Liver (tissue), 3 donors: ENCODE measurements around the gene PBLD.

Source experiments
- ATF3 ChIP-seq: IDR thresholded peaks from 2 replicates; pipeline ENCODE4 v1.6.1; 2016; ENCODE audit warnings: antibody characterized with exemption
- CTCF ChIP-seq: fragments of 150-350 bp; IDR thresholded peaks from 2 replicates; pipeline ENCODE4 v1.5.1; 2017; ENCODE audit warnings: improper control_type of control experiment, low read depth, low read length; ENCODE audit not compliant: missing input control
- EGR1 ChIP-seq, 2 donors: IDR thresholded peaks; 2 replicates each; pipeline ENCODE4 v1.6.1; 2016 to 2018; ENCODE audit warnings: antibody characterized with exemption in 2 of 2, low read depth in 2 of 2
- donor health status: healthy.
- donor health status: healthy.

- TF ChIP-seq CTCF (no peak), ATF3 (no peak), EGR1 (IDR thresholded peaks at IDR 0.05; ENCODE audit: low read depth in 2 of 2) (no peak)
Measured at GRCh38 chr10:68284062-68285001, 48.4 kb downstream of the PBLD start.
